Cerebellar cortex (tissue), 1 donor: ENCODE measurements around the gene NSFL1C.

Source experiments
- DNase-seq: peaks from one replicate; pipeline ENCODE4 v3.0.0-alpha.2; 2015; ENCODE audit warnings: low spot score

Gene NSFL1C

GRCh38 chr20:1460275-1460674 lies 6.4 kb downstream of the NSFL1C start:
- DNase-seq = no peak

GRCh38 chr20:1457992-1458391 lies 8.7 kb downstream of the NSFL1C start:
- DNase-seq = no peak

GRCh38 chr20:1456300-1456699 lies 10.3 kb downstream of the NSFL1C start:
- no peak for DNase-seq

GRCh38 chr20:1450926-1451491 lies 15.6 kb downstream of the NSFL1C start:
- no peak for DNase-seq

GRCh38 chr20:1449370-1449769 lies 17.3 kb downstream of the NSFL1C start:
- DNase-seq = no peak

GRCh38 chr20:1448081-1448620 lies 18.5 kb downstream of the NSFL1C start:
- DNase-seq = no peak

- DNase-seq = no peak
Measured at GRCh38 chr20:1446536-1446935, 20.1 kb downstream of the NSFL1C start.

GRCh38 chr20:1443085-1443484 lies 23.6 kb downstream of the NSFL1C start:
- DNase-seq = no peak

GRCh38 chr20:1442304-1442703 lies 24.3 kb downstream of the NSFL1C start:
- DNase-seq = no peak

- DNase-seq = no peak
Measured at GRCh38 chr20:1441133-1441532, 25.5 kb downstream of the NSFL1C start.

GRCh38 chr20:1440024-1440423 lies 26.6 kb downstream of the NSFL1C start:
- DNase-seq = no peak

- no peak for DNase-seq
Measured at GRCh38 chr20:1438361-1438760, 28.3 kb downstream of the NSFL1C start.

GRCh38 chr20:1437235-1437904 lies 29.3 kb downstream of the NSFL1C start:
- DNase-seq = peak; percentile 79

GRCh38 chr20:1436263-1436662 lies 30.4 kb downstream of the NSFL1C start:
- DNase-seq = no peak

GRCh38 chr20:1435337-1435699 lies 31.3 kb downstream of the NSFL1C start:
- no peak for DNase-seq

GRCh38 chr20:1434571-1435336 lies 31.9 kb downstream of the NSFL1C start:
- DNase-seq = no peak

GRCh38 chr20:1431158-1431557 lies 35.5 kb downstream of the NSFL1C start:
- DNase-seq = no peak

- DNase-seq = no peak
Measured at GRCh38 chr20:1430004-1430451, 36.6 kb downstream of the NSFL1C start.

- no peak for DNase-seq
Measured at GRCh38 chr20:1429143-1429728, 37.4 kb downstream of the NSFL1C start.

GRCh38 chr20:1427457-1428054 lies 39.1 kb downstream of the NSFL1C start:
- DNase-seq = no peak

GRCh38 chr20:1426231-1426849 lies 40.3 kb downstream of the NSFL1C start:
- no peak for DNase-seq

GRCh38 chr20:1424336-1424735 lies 42.3 kb downstream of the NSFL1C start:
- no peak for DNase-seq
